ENCODE measurements around the gene GMCL1. TPM values are rescaled to one million over a fixed set of nuclear protein-coding genes. Genes with fewer than 3 reads are reported as not detected.
A peak's percentile ranks its signal among the peaks of the same experiment; 100 is the strongest.

The GMCL1 gene
- total and polyA plus RNA-seq, 2 of the 13 experiments (the other 11 are each of a cell fraction or from before 2014, with no cell fraction given): 18.7 to 24.0 TPM

DNA sequence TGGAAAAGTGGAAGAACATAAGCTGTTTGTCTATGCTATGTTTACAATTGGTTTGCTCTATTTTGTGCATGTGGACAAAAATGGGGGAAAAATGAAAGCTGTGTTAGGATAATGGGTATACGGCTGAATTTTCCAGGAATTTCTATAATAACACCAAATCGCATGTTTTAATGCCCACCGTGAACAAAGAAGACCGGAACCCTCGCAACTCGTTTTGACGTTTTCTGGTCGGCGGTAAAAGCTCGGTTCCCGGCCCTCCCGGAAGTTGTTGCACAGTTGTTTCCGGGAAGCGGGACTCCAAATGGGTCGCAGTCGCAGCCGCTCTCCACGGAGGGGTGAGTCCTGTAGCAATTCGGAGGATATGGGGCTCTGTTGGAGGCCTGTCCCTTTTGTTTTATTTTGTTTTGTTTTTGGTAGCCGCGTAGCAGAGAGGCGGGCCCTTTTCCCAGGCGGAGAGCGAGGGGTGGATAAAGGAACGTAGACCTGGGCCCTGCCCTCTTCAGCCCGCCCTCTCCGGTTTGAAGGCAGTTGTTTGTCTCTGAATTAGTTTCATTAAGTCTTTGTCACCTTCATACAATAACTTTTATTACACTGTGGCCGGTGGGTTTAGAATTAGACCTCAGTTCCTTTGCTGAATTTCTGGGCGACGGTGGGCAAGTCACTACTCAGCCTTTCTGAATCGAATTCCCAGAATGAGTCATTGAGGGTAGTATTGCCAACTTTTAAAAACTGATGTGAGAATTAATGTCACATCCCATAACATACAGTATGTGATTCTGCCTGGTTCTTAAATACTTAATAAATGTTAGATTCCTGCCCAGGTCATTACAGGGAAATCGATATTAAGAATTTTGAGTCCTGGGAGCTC is 64.5 kb downstream of the GMCL1 start, which contains the start of gene SNRNP27 (continued):
- TF ChIP-seq KAT2B (IDR thresholded peaks at IDR 0.05; ENCODE audit: borderline replicate concordance, low read depth, low read length): no peak
- no peak for TF ChIP-seq HDAC6 (IDR thresholded peaks at IDR 0.05; ENCODE audit: low read depth, low read length)
- peak; percentile 82 for TF ChIP-seq ZNF883 (CRISPR knock-in tag; IDR thresholded peaks at IDR 0.05; ENCODE audit: not compliant biosample characterization)
- peak; percentile 92 for TF ChIP-seq IRF9 (CRISPR knock-in tag; IDR thresholded peaks at IDR 0.05; ENCODE audit: borderline replicate concordance)
- TF ChIP-seq PTBP1 (IDR thresholded peaks at IDR 0.05; ENCODE audit: low read depth, low read length, poor library complexity, severe bottlenecking): no peak
- peak; percentile 100 for TF ChIP-seq KAT8 (CRISPR knock-in tag; IDR thresholded peaks at IDR 0.05)
- TF ChIP-seq ZSCAN21 (CRISPR knock-in tag; IDR thresholded peaks at IDR 0.05; ENCODE audit: borderline replicate concordance): peak; percentile 75
- peak; percentile 50; the same call in 1 of the 2 replicates for TF ChIP-seq HMG20A (CRISPR knock-in tag; IDR thresholded peaks at IDR 0.05; ENCODE audit: borderline replicate concordance)
- peak; percentile 85 for TF ChIP-seq NFIC (IDR thresholded peaks at IDR 0.05; ENCODE audit: low read length)
- no peak for TF ChIP-seq ZNF672 (CRISPR knock-in tag; IDR thresholded peaks at IDR 0.05)
- TF ChIP-seq POLR2AphosphoS2 (IDR thresholded peaks at IDR 0.05; ENCODE audit: low read depth, low read length): no peak
- TF ChIP-seq LRRFIP1 (CRISPR knock-in tag; conservative IDR thresholded peaks at IDR 0.05): peak; percentile 92
- TF ChIP-seq ZNF761 (CRISPR knock-in tag; conservative IDR thresholded peaks at IDR 0.05): 0 out of 2 replicates have a peak, but pooled peaks have one; percentile 66
- TF ChIP-seq ZNF792 (CRISPR knock-in tag; IDR thresholded peaks at IDR 0.05): peak; percentile 96
- peak; percentile 73 for TF ChIP-seq ZKSCAN5 (CRISPR knock-in tag; IDR thresholded peaks at IDR 0.05)
- TF ChIP-seq PREB (CRISPR knock-in tag; IDR thresholded peaks at IDR 0.05): 0 out of 2 replicates have a peak, but pooled peaks have one; percentile 80
- TF ChIP-seq ARNT2 (CRISPR knock-in tag; IDR thresholded peaks at IDR 0.05; ENCODE audit: low read depth): peak; percentile 84
- TF ChIP-seq ZNF326 (CRISPR knock-in tag; IDR thresholded peaks at IDR 0.05; ENCODE audit: borderline replicate concordance): no peak
- peak; percentile 82 for TF ChIP-seq TMF1 (CRISPR knock-in tag; IDR thresholded peaks at IDR 0.05; ENCODE audit: low read depth)
- TF ChIP-seq POGZ (CRISPR knock-in tag; IDR thresholded peaks at IDR 0.05): peak; percentile 89
- peak; percentile 78 for TF ChIP-seq PITX1 (CRISPR knock-in tag; IDR thresholded peaks at IDR 0.05)
- peak; percentile 72; the same call in 1 of the 2 replicates for TF ChIP-seq HIVEP1 (CRISPR knock-in tag; IDR thresholded peaks at IDR 0.05)
- no peak for TF ChIP-seq AGO1 (IDR thresholded peaks at IDR 0.05; ENCODE audit: low read depth, low read length, poor library complexity, severe bottlenecking)
- TF ChIP-seq MEF2D (CRISPR knock-in tag; IDR thresholded peaks at IDR 0.05): peak; percentile 84
- TF ChIP-seq ZNF253 (CRISPR knock-in tag; IDR thresholded peaks at IDR 0.05; ENCODE audit: borderline replicate concordance): 0 out of 2 replicates have a peak, but pooled peaks have one; percentile 69
- TF ChIP-seq SNRNP70 (IDR thresholded peaks at IDR 0.05; ENCODE audit: low read depth, low read length): no peak
